Suprapubic skin (tissue), 4 donors: ENCODE measurements around the gene HOXA4. TPM values are rescaled to one million over a fixed set of nuclear protein-coding genes. Genes with fewer than 3 reads are reported as not detected.

Experiments used
- DNase-seq, 2 donors: peaks; one replicate each; pipeline ENCODE4 v3.0.0-alpha.2; 2019; ENCODE audit warnings: low spot score in 2 of 2
- H3K27ac ChIP-seq: fragments of 200-600 bp; sonication (generic); one replicate; pipeline ENCODE4 v1.5.1; 2019
- H3K27me3 ChIP-seq: fragments of 200-600 bp; sonication (generic); one replicate; pipeline ENCODE4 v1.5.1; 2019
- H3K36me3 ChIP-seq: fragments of 200-600 bp; sonication (generic); one replicate; pipeline ENCODE4 v1.5.1; 2019
- H3K4me1 ChIP-seq: fragments of 200-600 bp; sonication (generic); one replicate; pipeline ENCODE4 v1.5.1; 2019
- H3K4me3 ChIP-seq: fragments of 200-600 bp; sonication (generic); one replicate; pipeline ENCODE4 v1.5.1; 2019; ENCODE audit warnings: mild to moderate bottlenecking
- H3K9me3 ChIP-seq: fragments of 200-600 bp; sonication (generic); one replicate; pipeline ENCODE4 v1.5.1; 2019
- CTCF ChIP-seq, 2 donors: fragments of 200-600 bp in 1 of 2; fragments of 450-650 bp in 1 of 2; sonication (generic) in 1 of 2; IDR thresholded peaks; one replicate each; pipeline ENCODE4 v1.5.1; 2016 to 2019; ENCODE audit warnings: antibody characterized with exemption in 2 of 2, mild to moderate bottlenecking in 1 of 2, moderate library complexity in 1 of 2
- EP300 ChIP-seq: sonication (generic); formaldehyde crosslinking; IDR thresholded peaks from one replicate; pipeline ENCODE4 v1.6.1; 2017; ENCODE audit warnings: antibody characterized with exemption
- POLR2A ChIP-seq, 2 donors: fragments of 450-650 bp; IDR thresholded peaks; one replicate each; pipeline ENCODE4 v1.6.1; 2017; ENCODE audit warnings: antibody characterized with exemption in 2 of 2, mild to moderate bottlenecking in 2 of 2, moderate library complexity in 2 of 2
- POLR2AphosphoS5 ChIP-seq, 3 donors: sonication (generic); formaldehyde crosslinking; IDR thresholded peaks; one replicate each; pipeline ENCODE4 v1.6.1; 2017; ENCODE audit warnings: antibody characterized with exemption in 3 of 3
- WGBS: methylation state at CpG from one replicate; pipeline ENCODE4 v1.1.5; 2018; 5-methylcytosine and 5-hydroxymethylcytosine counted together
- total RNA-seq, 4 donors: library from RNA; depleted of rRNA; stranded (reverse); fragments of >200 nt; gene quantifications; one replicate each; pipeline ENCODE4 v1.1.0, GENCODE V29; 2016

HOXA4 gene
- total RNA-seq, 4 donors from 2014 or later, result 1.8 to 4.7 (median 2.5) TPM

GRCh38 chr7:27150568-27151340, 20.2 kb upstream of the HOXA4 start:
- TF ChIP-seq POLR2A (IDR thresholded peaks at IDR 0.05) (peak in 1 of 2 donors; percentile 47), CTCF (IDR thresholded peaks at IDR 0.05) (peak; percentile 56 to 95), POLR2AphosphoS5 (IDR thresholded peaks at IDR 0.05) (peak in 2 of 3 donors; percentile 44 to 89), EP300 (no peak)
- peaks cover under 1% of the 10 kb centered on the region for H3K36me3 ChIP-seq
- H3K27me3 ChIP-seq, result peaks cover 14% of the 10 kb centered on the region
- 2% methylated on average over 11 of the region's 58 CpGs for WGBS
- peaks cover 97% of the 10 kb centered on the region for H3K4me1 ChIP-seq
- peak overlapping the region; percentile 97 for H3K27ac ChIP-seq
- H3K4me3 ChIP-seq, result peak overlapping the region; percentile 53
- DNase-seq, result peak; percentile 86 to 90
- no peaks in the 10 kb centered on the region for H3K9me3 ChIP-seq

DNA sequence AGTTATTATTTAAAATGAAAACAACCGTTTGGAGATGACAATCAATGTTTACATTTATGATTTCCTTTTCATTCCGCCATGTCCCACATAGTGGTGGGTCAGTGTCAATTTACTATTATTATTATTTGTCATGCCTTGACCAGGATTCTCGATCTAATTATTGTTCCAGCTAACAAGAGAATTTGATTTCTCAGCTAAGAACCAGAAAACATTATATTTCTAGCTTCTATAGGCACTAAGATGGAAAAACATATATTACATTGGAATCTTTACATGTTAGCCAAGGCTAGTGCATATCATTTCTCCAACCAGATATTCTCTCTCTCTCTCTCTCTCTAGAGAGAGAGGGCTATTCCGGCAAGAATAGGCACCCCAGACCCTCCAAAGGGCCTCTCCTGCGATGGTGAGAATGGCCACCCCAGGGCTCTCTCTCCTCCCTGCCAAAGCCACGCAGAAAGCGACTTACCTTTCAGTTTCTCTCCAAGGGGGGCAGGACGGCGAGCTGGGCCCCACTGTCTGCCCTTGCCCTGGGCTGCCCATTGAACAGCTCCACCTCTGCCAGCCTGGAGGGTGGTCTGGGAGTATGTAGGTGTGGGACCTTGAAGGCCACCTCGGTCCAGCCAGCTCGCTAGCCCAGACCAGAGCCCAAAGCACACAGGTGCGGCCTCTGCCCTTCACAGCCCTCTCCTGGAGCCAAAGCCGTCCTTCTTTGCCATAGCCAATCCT, 19.4 kb upstream of the HOXA4 start:
- H3K27ac ChIP-seq, result peak overlapping the region; percentile 97
- DNase-seq, result peak; percentile 79 to 80
- H3K4me1 ChIP-seq, result peaks cover 89% of the 10 kb centered on the region
- H3K4me3 ChIP-seq, result peak overlapping the region; percentile 53
- H3K9me3 ChIP-seq, result no peaks in the 10 kb centered on the region
- H3K27me3 ChIP-seq, result peaks cover 14% of the 10 kb centered on the region
- TF ChIP-seq POLR2AphosphoS5 (IDR thresholded peaks at IDR 0.05), result no peak
- no peak for TF ChIP-seq CTCF (IDR thresholded peaks at IDR 0.05)
- TF ChIP-seq POLR2A (IDR thresholded peaks at IDR 0.05), result no peak
- no peak for TF ChIP-seq EP300
- 32% methylated on average over 5 of the region's 13 CpGs for WGBS
- H3K36me3 ChIP-seq, result peaks cover 8% of the 10 kb centered on the region

- 16% methylated on average over 16 of the region's 30 CpGs for WGBS
- no peaks in the 10 kb centered on the region for H3K9me3 ChIP-seq
- H3K4me3 ChIP-seq, result peak overlapping the region; percentile 53
- peaks cover 85% of the 10 kb centered on the region for H3K4me1 ChIP-seq
- H3K36me3 ChIP-seq, result peaks cover 16% of the 10 kb centered on the region
- no peak for DNase-seq
- H3K27me3 ChIP-seq, result peaks cover 9% of the 10 kb centered on the region
- peak overlapping the region; percentile 97 for H3K27ac ChIP-seq
- TF ChIP-seq POLR2AphosphoS5 (IDR thresholded peaks at IDR 0.05), result peak in 1 of 3 donors; percentile 8
- no peak for TF ChIP-seq POLR2A (IDR thresholded peaks at IDR 0.05)
These were observed 18.4 kb upstream of the HOXA4 start for GRCh38 chr7:27148756-27149641.

DNA sequence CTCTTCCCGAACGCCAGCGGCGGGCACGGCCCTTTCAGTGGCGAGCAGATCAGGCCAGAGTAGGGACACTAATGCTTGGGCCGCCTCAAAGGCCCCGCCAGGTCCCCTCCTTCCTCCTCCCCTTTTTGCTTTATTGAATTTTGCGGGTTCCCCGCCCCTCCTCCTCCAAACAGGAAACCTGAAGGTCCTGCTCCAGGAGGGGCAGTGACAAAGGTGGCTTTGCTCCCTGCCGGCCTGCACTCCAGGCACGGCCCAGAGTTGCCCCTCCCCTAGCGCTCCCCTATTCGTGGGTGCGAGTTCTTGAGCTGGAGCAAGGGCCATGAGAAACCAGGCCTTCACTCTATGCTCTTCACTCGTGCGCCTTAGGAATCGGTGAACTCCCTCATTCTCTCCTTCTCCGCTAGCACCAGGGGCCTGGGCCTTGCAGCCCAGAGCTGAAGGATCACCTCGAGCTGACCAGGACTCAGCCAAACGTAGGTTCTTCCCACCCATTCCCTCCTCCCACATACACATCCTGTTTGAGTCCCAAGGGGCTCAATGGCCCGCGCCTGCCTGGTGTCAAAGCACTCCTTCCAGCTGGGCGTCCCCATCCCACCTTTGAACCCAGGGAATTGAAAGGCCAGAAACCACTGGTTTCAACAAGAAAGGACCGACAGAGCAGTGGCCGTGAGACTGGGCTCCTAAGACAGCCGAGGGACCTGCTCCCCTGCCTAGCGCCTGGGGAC, 17.6 kb upstream of the HOXA4 start:
- Histone ChIP-seq H3K4me3 (peak overlapping the region; percentile 53), H3K9me3 (no peaks in the 10 kb centered on the region), H3K27ac (peak overlapping the region; percentile 97), H3K27me3 (peaks cover 9% of the 10 kb centered on the region), H3K4me1 (peaks cover 79% of the 10 kb centered on the region), H3K36me3 (peaks cover 16% of the 10 kb centered on the region)
- TF ChIP-seq POLR2AphosphoS5 (IDR thresholded peaks at IDR 0.05) (no peak), EP300 (no peak), POLR2A (IDR thresholded peaks at IDR 0.05) (no peak), CTCF (IDR thresholded peaks at IDR 0.05) (no peak)
- 8% methylated on average over 18 of the region's 28 CpGs for WGBS
- peak; percentile 66 to 82 for DNase-seq
